HG02623 (cell line): ENCODE measurements around the gene TSPAN15.

ENCODE experiments used
- ATAC-seq: cut with Tn5 transposase; IDR thresholded peaks from one replicate; pipeline ENCODE4 v1.9.1; 2021; ENCODE audit warnings: moderate library complexity; ENCODE audit not compliant: unreplicated experiment

Gene TSPAN15

DNA sequence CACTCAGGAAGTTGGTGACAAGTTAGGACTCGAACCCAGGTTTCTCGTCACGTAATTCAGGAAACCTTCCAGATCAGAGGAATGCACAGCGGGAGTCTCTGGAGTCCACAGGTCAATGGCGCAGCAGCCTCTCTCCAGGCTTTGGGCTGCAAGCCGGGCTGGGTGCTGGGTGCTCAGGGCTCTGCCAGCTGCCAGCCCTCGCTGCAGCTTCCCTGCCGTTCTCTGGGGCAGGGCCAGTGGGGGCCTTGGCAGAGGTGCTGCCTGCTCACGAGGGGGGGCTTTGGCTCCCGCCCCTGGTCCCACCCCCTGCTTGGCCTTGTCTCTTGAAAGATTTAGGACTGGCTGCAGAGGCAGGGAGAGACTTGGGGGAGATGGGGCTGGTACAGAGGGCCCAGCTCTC, 34.6 kb upstream of the TSPAN15 start, which contains the start of gene TACR2:
Gene TACR2, minus strand, starts transcription at position 224 of the 400 bp plus-strand sequence. CDS start 595 bp downstream, outside the sequence.
- ATAC-seq = no peak

DNA sequence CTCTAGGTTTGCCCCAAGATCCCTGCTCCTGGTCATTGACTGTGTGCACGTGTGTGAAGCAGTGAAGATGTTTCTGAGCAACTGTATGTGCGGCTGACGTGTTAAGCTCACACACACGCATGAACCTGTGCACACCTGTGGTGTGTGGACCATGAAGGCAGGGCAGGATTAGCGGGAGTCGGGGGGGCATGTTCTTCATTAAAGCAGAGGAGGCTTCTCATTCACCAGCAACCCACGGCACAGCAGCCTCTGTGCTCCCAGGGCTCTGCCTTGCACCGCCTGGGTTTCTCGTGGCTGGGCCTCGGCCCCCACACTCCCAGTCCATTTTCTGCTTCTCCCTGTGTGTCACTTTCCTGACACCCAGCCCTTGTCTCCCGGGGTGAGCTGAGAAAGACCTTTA, 33.7 kb upstream of the TSPAN15 start:
- ATAC-seq = no peak

DNA sequence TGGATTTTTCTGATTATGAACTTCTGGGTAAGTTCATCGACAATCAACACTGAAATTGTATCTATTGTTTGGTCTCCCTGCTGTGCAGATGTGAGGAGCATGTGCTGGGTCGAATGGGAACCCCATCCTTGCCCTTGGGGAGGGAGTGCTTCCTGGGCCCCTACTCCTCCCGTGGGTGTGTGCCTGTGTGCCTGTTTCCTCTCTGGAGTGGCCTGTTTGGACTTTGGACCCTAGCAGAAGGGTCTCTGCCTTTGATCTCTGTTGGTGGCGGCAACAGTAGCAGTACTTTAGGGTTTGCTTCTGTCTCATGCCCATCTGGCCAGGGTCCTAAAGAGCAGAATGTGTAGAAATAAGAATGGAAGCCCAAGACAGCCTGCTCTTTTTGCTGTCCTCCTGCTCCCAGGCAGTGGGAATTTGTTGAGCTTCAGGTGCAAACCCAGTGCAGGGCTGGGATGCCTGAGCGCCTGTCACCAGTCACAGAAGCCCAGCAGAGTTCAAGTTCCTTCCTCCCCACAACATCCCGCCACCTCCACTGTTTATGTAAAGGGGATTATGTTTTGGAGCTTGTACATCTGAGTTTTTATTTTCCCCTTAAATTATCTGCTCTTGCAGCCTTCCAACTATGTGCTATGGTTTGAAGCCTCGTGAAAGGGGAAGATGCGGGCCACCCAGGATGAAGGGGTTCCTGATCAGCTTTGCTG, 33.1 kb upstream of the TSPAN15 start:
- no peak for ATAC-seq

DNA sequence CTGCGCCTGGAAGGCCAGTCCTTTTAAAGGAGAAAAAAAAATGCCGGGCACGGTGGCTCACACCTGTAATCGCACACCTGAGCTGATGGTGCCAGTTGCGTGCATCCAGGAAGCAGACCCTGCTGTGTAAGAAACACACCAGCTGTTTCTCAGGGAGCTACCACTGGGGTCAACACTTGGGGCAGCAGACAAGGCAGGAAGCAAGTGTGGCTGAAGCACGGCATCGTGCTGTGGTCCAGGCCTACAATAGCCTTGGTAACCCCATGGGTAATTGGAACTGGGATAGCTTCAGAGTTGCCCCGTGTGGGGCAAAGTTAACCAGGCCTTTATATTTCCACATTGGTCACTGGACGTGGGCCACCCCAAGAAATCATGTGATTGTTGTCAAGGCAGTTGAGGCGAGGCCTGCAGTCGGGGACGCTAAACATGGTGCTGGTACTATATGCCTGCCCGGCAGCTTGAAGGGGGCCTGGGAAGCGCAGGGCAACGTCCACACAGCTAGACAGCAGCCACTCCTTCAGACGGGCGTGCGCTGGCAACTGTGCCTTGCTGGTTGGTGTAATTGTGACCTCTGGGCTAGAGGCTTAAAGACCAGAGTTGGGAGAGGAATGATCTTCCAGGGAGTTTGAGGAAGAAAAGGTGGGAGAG, 32.0 kb upstream of the TSPAN15 start:
- no peak for ATAC-seq

DNA sequence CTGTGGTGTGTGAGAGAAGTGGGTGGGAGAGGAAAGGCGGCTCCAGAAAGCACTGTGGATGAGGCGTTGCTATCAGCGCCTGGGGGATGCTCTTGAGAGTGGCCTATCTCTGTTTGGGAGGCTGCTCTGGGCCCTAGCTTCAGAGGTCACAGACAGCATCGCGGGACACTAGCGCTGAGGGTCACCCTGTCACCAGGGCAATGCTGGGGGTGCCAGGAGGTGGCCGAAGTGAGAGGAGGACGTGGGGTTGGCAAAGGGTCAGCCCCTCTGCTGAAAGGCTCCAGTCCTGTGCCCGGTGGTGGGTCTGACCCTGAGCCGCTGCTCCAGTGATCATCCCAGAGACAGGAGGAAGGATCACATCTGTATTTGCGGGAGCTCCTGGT, 31.5 kb upstream of the TSPAN15 start:
- no peak for ATAC-seq

DNA sequence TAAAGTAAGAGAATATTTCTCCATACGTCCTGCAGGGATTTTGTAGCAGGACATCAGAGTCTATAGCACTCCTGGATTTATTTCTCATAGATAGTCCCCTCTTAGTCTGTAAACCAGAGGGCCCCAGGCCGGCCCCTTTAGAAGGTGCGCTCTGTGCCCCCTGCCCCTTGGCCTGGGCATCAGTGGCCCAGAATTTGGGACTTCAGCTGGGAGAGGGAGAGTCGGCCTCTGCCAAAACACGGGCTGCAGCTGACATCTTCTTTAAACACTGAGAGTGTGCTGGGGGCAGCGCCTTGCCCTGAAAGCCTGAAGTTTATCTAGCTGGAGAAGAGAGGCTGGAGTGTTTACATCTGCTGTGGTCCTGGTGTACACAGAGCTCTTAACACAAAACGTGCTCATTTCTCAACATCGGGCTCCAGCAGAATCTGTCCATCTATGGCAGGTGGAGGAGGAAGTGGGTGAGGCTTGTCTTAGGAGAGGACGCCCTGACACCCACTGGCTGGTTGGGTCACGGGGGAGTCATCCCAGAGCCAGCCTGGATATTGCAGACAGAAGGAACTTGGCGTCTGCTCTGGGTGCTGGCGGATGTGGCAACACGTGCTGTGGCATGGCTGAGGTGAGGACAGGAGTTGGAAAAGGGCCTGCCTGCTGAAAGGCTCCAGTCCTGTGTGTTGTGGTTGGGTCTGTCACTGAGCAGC, 29.5 kb upstream of the TSPAN15 start:
- ATAC-seq = no peak

DNA sequence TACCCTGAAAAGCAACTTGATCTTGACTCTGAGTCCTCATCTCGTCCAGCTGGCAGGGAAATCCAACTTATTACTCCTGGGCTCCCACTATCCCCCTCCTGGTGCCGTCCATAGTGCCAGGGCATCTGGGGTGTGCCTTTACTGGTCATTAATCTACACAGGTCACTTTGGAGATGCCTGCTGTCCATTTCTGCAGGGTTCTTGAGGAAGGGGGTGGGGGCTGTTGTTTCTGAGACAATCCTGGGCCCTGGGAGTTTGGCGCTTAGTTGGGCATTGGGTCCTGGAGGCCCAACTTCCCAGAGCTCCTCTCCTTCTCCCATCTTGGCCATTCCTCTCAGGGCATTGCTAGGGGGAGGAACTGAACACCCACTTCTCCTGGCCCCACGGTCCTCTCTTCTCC, 28.6 kb upstream of the TSPAN15 start:
- no peak for ATAC-seq

DNA sequence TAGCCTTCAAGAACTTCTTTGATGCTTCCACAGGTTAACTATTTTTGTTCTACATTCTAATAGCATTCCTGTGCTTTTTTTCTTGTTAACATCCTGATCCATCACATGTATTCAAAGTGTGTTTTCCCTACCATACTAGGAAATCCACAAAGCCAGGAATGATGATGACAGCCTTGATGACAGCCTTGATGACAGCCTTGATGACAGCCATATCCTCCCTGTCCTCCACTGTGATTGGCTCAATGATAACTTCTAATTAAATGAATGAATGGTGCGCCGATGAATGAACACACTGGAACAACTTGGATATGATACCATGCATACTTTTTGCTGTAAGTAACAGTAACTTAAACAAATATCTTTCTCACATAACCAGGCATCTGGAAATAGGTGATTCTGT, 26.2 kb upstream of the TSPAN15 start:
- no peak for ATAC-seq

DNA sequence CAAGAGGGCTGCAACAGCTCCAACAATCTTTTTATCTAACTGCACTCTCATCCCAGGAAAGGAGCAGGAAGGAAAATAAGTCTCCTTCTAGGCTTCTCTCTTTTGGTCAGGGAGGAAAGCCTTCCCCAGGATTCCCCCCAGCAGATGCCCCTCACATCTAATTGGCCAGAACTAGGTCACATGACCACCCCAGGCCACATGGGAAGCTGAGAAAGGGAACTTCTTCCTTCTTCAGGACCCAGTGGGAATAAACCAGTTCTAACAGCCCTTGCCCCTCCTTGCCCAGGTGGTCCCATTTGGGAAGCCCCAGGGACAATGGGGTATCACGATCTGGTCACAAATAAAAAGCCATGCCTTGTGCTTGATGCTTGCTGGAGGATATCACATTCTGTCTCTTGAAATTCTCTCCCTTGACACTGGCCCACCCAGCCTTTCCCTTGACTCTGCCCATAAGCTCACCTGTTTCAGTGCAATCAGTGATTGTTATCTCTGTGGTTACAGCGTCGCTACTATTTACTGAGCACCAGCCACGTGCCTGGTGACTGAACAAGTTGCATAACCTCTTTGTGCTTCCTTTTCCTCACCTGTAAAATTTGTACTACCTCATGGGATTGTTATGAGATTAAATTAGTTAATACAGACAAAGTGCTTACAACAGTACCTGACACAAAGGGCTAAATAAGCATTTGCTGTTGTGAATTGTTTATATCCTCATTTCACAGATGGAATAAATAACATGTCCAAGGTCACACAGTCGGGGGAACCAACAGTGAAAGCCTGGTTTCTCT, 25.6 kb upstream of the TSPAN15 start:
- no peak for ATAC-seq

DNA sequence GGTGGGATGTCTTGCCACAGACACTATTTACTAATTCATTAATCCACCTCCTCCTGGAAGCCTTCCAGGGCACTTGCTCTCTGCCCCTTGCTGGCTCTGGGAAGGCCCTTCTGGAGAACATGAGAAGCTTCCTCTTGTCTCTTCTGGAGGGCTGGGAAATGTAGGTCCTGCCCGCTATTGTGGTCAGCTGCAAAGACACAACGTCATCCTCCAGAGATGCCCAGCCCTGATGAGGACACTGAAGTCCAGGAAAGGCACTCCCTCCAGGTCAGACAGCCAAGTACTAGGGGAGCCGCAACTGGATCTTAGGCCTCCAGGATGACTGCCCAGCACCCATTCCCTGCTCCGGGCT, 24.9 kb upstream of the TSPAN15 start:
- ATAC-seq = no peak

DNA sequence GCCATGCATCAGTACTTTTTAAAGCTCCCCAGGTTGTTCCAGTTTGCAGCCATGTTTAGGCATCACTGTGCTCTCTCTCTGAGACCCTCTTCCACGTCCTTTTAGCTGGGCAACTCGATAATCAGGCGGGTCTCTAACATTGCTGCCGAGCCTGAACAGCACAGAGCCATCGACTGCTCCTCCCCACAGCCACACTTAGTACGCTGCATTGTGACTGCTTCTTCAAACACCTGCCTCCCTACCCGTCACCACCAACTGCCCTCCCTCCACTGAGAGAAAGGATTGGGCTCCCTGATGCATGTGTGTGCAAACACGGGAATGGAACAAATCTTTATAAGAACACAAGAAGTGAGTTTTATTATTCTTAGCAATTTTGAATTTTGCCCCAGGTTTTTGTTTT, 23.1 kb upstream of the TSPAN15 start:
- no peak for ATAC-seq

DNA sequence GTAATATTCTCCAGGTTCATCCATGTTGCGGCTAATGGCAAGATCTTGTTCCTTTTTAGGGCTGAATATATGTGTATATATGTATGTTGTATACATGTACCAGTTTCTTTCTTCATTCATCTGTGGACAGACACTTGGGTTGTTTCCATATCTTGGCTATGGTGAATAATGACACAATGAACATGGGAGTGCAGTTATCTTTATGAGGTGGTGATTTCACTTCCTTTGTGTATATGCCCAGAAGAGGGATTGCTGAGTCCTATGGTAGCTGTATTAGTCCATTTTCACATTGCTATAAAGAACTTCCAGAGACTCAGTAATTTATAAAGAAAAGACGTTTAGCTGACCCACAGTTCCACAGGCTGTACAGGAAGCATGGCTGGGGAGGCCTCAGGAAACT, 17.1 kb upstream of the TSPAN15 start:
- no peak for ATAC-seq

DNA sequence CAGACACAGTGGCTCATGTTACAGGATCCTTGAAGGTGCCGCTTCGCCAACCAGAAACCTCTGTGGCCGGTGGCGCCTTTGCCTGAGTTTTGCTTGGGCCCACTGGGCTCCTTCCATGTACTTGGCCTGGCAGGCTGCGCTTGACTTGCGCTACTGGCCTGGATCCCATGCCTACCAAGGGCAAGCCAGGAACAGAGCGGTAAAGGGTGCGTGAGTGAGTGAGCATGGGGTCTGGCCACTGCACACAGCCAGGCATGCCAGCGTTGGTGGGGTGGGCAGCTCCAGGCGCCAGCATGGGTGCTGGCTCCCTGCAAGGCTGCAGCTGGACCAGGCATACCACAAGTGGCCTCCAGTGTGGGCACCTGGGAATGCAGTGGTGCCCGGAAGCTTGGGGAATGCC, 16.3 kb upstream of the TSPAN15 start:
- no peak for ATAC-seq

DNA sequence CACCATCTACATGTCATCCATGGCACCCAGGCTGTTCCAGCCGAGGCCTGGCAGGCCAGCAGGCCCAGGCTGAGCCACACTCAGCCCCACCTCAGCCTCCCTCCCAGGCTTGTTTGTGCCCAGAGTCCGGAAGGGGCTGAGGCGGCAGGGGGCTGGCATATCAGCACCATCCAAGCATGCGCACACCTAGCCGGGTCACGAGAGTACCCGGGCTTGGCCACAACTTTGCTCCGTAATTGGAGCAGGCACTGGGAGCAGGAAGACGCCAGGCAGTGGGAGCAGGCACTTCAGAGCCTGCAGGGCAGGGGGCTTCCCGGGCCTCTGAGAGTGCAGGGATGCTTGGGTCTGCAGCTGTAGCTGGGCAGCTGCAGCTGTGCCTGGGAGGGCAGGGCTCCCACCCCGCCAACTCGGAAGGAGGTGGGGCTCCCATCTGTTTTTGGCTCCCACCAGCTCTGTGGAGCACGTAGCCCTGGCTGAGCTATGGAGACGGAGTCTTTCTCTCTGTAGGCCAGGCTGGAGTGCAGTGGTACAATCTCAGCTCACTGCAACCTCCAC, 15.2 kb upstream of the TSPAN15 start:
- ATAC-seq = no peak

DNA sequence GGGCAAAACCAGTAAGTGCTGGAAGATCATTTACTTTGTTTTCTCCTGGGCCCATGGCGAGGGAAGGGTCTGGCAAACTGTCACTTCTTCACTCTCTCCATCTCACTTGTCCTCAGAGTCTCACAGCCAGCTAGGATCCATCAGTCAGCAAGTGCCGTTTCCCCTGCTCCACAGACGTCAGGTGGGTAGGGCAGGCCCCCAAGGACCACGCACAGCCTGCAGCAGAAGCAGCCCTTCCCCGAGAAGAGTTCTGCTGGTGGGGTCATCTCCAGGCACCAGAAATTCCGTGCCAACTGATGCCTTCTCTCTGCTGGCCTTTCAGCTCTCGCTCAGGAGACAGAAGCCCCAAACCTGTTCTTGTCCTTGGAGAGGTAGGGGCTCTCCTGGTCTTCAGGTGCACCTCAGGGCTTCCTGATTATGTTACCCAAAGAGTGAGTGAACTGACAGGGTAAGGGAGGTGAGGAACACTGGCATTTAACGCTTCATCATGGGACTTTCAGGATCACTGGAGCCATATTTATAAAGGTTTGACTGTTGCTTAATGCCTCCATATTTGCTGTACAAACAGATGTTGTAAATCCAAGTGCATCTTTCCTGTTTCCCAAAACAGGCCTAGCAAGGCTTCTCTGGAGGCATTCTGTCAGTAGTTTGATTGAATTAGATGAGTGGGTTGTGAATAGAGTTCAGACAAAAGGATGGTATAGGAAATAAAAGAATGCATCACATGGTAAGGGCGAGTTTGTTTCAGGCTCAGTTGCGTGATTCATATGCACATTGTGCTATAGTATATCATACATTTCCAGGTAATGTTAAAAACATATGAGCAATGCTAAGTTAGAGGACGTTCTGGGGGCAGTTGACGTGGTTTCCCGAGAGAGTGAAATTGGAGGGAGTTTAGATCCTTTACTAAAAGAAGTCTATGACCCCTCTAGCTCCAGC, 13.7 kb upstream of the TSPAN15 start:
- ATAC-seq = no peak

DNA sequence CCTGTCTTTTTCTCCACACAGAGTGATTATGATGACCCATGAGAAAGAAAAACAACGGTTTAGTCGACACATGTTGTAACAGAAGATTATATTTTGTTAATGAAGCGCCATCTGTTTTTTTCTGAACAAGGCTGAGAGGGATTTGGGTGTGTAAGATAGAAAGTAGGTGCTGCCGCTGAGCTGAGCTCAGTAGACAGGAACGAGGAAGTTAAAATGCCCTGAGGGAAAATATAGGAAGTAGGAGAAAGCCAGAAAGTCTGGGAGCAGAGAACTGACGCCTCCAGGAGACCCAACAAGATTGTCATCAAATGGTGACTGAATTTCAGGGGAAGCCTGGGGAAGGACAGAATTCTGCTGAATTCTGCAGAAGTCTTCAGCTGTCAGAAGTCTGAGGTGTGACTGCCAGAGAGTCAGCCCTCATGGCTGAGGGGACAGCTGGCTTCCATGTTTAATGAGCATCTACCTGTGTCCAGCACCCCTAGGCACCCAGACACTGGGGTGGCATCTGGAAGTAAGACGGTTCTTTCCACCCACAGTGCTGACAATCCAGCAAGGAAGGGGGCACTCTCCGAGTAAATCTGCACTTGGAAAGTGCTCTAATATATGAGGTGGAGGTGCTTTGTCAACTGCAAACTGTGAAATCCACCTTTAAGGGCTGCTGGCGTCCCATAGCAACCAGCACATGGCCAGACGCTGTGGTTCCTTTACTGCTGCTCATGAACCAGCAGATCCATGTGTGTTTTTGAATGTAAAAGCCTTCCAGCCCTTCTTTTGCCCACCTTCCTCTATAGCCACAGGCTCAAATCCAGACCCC, 12.5 kb upstream of the TSPAN15 start:
- no peak for ATAC-seq

DNA sequence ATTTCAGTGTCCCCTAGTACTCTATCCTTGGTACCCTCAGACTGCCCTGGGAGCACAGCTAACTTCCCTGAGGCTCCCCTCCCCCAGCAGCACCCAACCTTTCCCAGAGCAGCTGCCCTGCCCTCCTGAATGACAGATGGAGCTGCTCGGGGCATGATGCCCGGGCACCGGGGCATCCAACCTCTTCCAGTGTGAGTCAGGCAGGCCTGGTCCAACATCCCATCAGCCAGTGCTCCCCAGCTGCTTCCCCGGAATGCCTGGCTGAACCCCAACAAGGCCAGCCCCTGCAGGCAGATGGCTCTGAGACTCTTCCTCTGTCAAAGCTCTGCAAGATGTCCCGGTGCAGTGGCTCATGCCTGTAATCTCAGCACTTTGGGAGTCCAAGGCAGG, 11.9 kb upstream of the TSPAN15 start:
- no peak for ATAC-seq

DNA sequence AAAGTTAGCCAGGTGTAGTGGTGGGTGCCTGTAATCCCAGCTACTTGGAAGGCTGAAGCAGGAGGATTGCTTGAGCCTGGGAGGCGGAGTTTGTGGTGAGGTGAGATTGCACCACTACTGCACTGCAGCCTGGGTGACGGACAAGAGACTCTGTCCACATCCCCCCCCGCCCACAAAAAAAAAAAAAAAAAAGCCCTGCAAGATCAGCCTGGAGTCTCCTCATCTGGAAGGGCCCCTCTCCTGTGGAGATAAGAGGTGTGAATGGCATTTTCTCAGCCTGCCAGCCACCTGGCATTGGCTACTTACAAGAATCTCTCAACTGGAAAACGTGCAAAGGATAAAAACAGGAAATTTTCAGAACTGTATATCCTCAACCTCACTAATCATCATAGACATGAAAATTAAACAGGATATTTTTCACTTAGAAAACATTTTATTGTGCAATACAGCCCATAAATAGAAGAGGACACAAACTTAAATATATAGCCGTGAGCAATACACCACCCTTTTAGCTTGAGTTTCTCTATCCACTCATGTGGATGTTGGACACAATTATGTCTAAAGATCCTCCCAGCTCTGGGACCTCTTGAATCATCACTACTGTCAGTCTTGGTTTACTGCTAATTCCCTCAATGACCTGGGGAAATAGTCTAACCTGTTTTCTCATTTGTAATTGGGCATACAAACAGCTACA, 11.3 kb upstream of the TSPAN15 start:
- no peak for ATAC-seq

DNA sequence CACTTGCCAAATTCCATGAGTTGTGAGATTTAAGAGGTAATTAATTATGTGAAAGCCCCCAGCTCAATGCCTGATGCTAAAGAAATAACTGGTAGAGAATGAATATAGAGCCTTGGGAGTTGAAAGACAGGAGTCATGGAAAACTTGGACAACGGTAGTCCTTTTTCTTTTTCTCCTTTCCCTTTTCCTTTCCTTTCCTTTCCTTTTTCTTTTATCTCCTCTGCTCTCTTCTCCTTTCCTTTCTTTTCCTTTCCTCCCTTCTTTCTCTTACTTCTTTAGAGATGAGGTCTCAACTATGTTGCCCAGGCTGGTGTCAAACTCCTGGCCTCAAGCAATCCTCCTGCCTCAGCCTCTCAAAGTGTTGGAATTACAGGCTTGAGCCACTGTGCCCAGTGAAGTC, 7.9 kb upstream of the TSPAN15 start:
- no peak for ATAC-seq
